Measurements from ENCODE around the gene PDCD11.
A peak's percentile ranks its signal among the peaks of the same experiment; 100 is the strongest.

- TF ChIP-seq POLR2A (IDR thresholded peaks at IDR 0.05) (no peak), CTCF (IDR thresholded peaks at IDR 0.05) (peak; percentile 48 to 76 (median 70))
Measured at GRCh38 chr10:103416436-103417147, 20.2 kb downstream of the PDCD11 start.

Measured in Peyer's patch (tissue), 4 donors.